D341Med (cell line): ENCODE measurements around the gene FRAT1.

Source experiments
- DNase-seq: peaks from one replicate; pipeline ENCODE4 v3.0.0; 2012; ENCODE audit warnings: low spot score

Gene FRAT1

DNA sequence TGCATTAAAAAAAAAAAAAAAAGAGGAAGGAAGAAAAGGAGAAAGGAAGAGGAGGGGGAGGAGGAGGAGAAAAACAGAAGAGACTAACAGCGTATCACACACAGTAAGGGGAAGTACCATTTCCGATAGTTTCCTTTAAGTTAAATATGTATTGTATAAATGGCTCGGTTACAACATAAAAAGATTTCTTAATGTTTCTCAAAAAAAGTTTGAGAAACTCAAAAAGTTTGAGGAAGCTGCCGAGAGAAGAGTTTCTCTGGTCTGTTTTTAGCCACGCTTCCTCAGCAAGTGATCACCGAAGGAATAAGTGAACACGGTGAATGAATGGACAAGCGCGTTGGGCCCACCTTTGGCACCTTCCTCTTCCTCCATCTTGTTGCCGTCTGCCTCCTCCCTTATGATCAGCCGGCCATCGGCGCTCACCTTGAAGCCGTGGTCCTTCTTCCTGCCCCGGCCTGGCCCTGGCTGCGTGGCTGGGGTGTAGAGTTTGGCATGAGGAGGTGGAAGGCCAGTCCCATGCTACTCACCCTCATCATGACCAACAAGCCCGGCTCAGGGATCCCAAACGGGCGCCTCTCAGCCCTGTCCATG is 46.8 kb downstream of the FRAT1 start:
- DNase-seq: no peak

DNA sequence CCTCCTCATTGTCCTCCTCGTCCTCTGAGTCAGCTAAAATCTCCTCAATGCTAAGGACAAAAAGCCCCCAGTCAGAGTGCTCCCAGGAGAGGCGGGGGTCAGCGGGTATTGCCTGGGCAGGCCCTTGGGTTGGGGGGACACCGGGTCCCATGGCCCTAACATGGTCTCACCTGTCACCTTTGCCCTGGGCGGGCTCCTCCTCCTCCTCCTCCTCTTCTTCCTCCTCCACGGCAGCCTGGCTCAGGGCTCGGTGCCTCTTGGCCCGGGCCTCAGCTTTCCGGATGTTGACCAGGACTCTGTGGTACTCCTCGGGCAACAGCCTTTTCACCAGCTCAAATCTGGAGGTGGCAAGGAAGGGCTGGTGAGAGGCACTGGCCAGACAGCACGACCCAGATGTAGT is 47.5 kb downstream of the FRAT1 start:
- DNase-seq: no peak

DNA sequence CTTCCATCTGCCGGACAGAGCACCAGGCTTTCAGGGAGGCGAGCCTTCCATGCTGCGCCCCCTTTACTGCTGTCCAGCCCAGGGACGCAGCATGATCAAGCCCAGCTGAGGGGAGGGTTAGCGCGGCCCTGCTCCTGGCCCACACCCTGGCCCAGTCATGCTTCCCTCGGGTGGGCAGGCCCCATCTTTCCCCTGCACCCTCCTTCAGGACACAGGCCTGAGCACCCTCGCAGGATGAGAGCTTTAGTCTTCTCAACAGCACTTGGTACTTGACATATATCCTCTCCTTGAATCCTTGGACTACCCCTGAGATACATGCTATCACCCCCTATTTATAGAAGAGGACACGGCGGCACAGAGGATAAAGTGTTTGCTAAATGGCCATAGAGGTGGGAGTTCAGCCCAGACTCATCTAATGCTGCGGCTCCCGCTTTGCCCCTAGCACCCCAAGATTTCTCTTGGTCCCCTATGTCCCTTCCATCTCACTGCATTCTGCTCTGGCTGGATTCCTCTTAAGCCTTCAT is 48.1 kb downstream of the FRAT1 start:
- no peak for DNase-seq
